GM12875 (cell line): ENCODE results near the gene ARHGAP5.

Experiments
- H3K4me3 ChIP-seq: one replicate; pipeline ENCODE4 v1.5.1; 2011; ENCODE audit warnings: low read depth, low read length, control low read depth
- TF ChIP-seq, protein P1 (sequence below): IDR thresholded peaks from 2 replicates; pipeline ENCODE4 v1.5.1; 2011; ENCODE audit warnings: low read depth, mild to moderate bottlenecking, control low read depth, inconsistent platforms, low read length, moderate library complexity, borderline replicate concordance; ENCODE audit not compliant: insufficient read depth

The ARHGAP5 gene

DNA sequence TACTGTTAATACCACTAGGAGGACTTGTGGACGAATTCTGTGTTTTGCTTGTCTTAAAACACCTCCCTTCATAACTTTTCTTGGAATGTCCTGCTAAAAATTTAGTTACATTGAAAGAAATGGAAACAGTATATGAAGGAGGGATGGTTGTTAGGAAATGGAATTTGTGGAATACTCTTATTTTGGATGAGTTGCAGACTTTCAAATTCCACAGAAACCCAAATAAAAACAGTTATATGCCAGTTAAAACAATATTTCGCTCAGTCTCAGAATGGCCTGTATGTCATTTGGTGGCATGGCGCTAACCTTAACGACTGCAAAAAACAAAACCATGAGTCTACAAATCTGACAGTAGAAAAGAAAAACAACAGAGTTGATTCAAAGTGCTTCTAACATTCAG, 12.2 kb upstream of the ARHGAP5 start:
- TF ChIP-seq, protein P1, sequence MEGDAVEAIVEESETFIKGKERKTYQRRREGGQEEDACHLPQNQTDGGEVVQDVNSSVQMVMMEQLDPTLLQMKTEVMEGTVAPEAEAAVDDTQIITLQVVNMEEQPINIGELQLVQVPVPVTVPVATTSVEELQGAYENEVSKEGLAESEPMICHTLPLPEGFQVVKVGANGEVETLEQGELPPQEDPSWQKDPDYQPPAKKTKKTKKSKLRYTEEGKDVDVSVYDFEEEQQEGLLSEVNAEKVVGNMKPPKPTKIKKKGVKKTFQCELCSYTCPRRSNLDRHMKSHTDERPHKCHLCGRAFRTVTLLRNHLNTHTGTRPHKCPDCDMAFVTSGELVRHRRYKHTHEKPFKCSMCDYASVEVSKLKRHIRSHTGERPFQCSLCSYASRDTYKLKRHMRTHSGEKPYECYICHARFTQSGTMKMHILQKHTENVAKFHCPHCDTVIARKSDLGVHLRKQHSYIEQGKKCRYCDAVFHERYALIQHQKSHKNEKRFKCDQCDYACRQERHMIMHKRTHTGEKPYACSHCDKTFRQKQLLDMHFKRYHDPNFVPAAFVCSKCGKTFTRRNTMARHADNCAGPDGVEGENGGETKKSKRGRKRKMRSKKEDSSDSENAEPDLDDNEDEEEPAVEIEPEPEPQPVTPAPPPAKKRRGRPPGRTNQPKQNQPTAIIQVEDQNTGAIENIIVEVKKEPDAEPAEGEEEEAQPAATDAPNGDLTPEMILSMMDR: no peak
- no peak overlapping the region for H3K4me3 ChIP-seq

DNA sequence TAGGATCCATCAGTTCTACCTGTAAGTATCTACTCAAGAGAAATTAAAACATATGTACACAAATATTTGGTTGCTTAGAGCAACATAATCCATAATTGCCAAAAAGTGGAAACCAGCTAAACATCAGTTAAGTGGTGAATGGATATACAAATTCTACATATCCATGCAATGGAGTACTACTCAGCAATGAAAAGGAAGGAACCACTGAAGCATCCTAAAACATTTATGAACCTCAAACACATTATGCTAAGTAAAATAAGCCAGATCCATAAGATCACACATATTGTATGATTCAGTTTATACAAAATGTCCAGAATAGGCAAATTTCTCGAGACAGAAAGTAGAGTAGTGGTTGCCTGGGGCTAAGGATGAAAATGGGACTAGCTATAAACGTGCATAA, 8.4 kb upstream of the ARHGAP5 start:
- no peak overlapping the region for H3K4me3 ChIP-seq
- TF ChIP-seq, protein P1: no peak

DNA sequence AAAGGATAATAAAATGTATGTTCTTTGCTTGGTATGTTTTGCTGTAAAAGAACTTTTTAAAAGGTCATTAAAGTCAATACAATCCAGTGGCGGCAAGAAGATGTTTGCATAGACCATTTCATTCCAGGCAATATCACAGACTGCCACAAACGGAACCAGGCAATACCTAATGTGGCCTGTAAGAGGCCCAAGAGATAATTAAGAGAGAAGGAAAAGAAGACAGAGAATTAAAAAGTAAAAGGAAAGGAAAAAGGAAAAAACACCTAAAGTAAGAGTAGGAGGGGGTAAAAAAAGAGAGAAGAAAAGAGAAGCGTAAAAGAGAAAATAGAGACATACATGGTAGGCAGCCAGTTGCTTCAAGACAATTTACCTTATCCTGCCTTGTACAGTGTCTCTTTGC, 6.8 kb upstream of the ARHGAP5 start:
- no peak overlapping the region for H3K4me3 ChIP-seq
- TF ChIP-seq, protein P1: no peak

DNA sequence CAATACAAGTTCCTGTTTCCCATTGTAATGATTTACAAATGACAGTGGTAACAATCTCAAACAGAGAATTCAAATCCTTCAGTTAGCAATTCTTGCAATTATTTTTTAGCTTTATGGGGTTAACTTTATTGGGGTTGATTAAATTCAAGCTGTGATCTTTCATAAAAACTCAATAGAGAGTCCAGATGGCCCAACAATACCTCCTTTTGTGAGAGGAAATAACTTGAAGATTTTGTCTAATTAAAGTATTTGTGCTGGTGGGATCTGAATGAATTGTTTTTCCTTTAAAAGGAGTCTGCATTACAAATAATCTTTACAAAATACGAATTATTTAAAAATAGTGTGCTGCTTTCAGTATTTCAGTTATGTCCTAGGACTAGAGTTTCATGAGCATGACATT, 4.4 kb upstream of the ARHGAP5 start:
- TF ChIP-seq, protein P1: no peak
- no peak overlapping the region for H3K4me3 ChIP-seq

DNA sequence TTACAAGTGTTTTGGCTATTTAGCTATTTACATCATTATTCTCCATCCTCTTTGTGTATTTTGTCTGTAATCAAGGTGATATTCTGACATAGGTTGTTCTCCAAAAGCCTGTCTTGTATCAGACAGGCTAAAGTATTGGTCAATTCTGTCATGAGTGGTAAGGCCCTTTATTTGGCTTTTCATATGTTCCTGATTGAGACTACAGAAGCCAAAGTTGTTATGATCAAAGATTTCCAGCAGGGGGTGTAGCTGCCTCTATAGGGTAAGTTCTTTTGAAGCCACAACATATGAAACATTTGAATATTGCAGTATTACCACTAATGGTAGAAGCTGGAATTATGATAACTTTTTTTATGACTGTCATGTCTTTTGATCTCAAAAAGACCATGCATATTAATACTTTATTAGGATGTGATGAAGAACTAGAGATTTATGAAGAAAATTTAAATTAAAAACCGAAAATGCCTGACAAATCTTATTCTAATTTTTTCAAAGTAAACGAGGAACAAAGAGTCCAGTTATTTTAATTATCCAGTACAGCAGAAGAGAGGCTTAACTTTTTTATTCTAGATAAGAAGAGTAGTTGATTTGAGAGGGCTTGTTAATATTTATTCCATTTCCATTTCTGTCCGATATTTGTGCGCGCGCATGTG, 3.4 kb upstream of the ARHGAP5 start:
- TF ChIP-seq, protein P1: peak; percentile 53; the same call in 1 of the 2 replicates
- H3K4me3 ChIP-seq: no peak overlapping the region

DNA sequence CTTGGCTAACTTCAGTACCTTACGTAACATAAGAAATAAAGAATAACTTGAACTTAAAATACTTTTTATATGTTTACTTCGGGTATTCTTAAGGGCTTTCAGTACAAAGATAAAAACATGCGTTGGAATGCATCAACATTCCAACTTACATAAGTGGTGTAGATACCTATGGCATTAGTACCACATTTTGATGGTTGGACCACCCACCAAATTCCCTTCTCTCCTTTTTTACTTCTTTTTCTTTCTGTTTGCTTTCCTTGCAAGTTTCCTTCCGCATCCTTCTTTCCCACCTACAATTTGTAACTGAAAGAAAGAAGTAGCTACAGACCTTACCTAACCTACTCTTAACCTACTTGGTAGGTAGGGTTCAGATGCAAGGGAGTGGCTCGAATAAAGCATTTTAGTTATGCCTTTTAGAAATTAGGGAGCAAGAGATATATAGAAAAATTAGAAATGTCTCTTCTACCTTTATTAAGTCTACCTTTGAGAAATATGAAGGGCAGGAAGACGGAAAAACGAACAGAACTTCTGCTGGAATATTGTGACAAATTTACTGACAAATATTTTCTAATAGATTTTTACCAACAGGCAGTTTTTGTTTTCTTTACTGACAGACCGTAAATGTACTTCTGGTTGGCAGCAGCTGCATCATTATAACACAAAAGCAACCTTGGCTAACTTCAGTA, 2.1 kb upstream of the ARHGAP5 start:
- H3K4me3 ChIP-seq: no peak overlapping the region
- TF ChIP-seq, protein P1: no peak
